Right lobe of liver (tissue), 4 donors: ENCODE data around the gene C5orf34.

ENCODE experiments used
- POLR2A ChIP-seq: fragments of 450-650 bp; IDR thresholded peaks from one replicate; pipeline ENCODE4 v1.6.1; 2017; ENCODE audit warnings: antibody characterized with exemption, mild to moderate bottlenecking
- TF ChIP-seq, protein P1 (sequence below), 4 donors: fragments of 200-600 bp in 3 of 4; fragments of 450-650 bp in 1 of 4; IDR thresholded peaks; one replicate each; pipeline versions ENCODE4 v1.5.1 to v1.8.0; 2016 to 2022; ENCODE audit warnings: antibody characterized with exemption in 4 of 4, mild to moderate bottlenecking in 2 of 4
- donor health status: DM: no; HTN: no; CAD: no.
- donor health status: DM: no; HTN: no; CAD: no.
- donor health status: DM: no; HTN: yes; CAD: no.

DNA sequence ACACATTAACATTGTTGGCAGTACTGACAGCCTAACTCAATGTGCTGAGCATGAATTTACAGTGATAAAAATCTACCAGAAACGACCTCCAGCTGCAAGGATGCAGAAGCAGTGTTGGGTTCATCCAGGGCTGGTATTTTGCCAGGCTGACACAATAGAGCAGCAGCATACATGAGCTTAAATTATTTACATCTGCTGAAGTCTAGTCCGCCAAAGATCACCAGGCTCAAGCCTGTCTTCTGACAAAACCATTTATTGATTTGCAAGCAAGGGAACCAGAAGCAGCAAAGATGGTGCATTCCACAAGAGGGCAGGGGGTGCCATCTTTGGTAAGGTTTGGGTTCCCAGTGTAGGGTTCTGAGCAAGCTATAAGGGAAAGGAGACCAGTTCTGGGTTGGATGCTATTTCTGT lies 8.7 kb upstream of the C5orf34 start:
- TF ChIP-seq, protein P1, sequence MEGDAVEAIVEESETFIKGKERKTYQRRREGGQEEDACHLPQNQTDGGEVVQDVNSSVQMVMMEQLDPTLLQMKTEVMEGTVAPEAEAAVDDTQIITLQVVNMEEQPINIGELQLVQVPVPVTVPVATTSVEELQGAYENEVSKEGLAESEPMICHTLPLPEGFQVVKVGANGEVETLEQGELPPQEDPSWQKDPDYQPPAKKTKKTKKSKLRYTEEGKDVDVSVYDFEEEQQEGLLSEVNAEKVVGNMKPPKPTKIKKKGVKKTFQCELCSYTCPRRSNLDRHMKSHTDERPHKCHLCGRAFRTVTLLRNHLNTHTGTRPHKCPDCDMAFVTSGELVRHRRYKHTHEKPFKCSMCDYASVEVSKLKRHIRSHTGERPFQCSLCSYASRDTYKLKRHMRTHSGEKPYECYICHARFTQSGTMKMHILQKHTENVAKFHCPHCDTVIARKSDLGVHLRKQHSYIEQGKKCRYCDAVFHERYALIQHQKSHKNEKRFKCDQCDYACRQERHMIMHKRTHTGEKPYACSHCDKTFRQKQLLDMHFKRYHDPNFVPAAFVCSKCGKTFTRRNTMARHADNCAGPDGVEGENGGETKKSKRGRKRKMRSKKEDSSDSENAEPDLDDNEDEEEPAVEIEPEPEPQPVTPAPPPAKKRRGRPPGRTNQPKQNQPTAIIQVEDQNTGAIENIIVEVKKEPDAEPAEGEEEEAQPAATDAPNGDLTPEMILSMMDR (IDR thresholded peaks at IDR 0.05): no peak
- TF ChIP-seq POLR2A: no peak
